Thyroid gland (tissue), 4 donors: ENCODE measurements around the gene PTPN4.

Experiments
- POLR2A ChIP-seq, 2 donors: fragments of 450-650 bp; IDR thresholded peaks; one replicate each; pipeline ENCODE4 v1.6.1; 2017; ENCODE audit warnings: antibody characterized with exemption in 2 of 2, mild to moderate bottlenecking in 2 of 2, moderate library complexity in 1 of 2
- TF ChIP-seq, protein P1 (sequence below), 6 experiments: fragments of 200-600 bp in 3 of 6; fragments of 450-650 bp in 3 of 6; sonication (generic) in 3 of 6; IDR thresholded peaks; one replicate each; pipeline ENCODE4 v1.5.1; 2016 to 2019; ENCODE audit warnings: antibody characterized with exemption in 6 of 6, mild to moderate bottlenecking in 2 of 6, inconsistent platforms in 1 of 6, moderate library complexity in 1 of 6

DNA sequence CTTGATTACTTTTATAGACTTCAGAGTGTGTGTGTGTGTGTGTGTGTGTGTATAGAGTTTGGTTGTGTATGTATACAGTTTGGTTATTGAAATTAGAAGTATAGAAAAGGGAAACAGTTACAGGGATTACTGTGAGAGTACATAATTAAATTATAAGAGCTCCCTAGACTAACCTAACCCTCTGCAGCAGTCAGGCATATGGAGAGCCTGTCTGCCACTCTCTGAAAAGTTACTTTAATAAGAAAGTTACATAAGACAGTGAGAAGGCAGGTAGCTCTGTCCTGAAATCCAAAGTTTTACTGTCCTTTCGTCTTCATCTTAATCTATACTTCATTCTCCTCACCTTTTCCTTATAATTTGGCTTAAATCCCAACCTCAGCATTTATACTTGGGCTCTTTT lies 181.7 kb downstream of the PTPN4 start:
- TF ChIP-seq, protein P1, sequence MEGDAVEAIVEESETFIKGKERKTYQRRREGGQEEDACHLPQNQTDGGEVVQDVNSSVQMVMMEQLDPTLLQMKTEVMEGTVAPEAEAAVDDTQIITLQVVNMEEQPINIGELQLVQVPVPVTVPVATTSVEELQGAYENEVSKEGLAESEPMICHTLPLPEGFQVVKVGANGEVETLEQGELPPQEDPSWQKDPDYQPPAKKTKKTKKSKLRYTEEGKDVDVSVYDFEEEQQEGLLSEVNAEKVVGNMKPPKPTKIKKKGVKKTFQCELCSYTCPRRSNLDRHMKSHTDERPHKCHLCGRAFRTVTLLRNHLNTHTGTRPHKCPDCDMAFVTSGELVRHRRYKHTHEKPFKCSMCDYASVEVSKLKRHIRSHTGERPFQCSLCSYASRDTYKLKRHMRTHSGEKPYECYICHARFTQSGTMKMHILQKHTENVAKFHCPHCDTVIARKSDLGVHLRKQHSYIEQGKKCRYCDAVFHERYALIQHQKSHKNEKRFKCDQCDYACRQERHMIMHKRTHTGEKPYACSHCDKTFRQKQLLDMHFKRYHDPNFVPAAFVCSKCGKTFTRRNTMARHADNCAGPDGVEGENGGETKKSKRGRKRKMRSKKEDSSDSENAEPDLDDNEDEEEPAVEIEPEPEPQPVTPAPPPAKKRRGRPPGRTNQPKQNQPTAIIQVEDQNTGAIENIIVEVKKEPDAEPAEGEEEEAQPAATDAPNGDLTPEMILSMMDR (IDR thresholded peaks at IDR 0.05): no peak
- no peak for TF ChIP-seq POLR2A (IDR thresholded peaks at IDR 0.05)
